GM12891 (cell line): ENCODE data around the gene BAHD1.

Experiments
- POLR2A ChIP-seq: IDR thresholded peaks from 2 replicates; pipeline ENCODE4 v1.6.1; 2011; ENCODE audit warnings: low read depth, low read length, control low read depth
- POLR2AphosphoS5 ChIP-seq: IDR thresholded peaks from 2 replicates; pipeline ENCODE4 v1.6.1; 2011; ENCODE audit warnings: low read depth, low read length, control low read depth
- POU2F2 ChIP-seq: IDR thresholded peaks from 2 replicates; pipeline ENCODE4 v1.6.1; 2011; ENCODE audit warnings: low read depth, mild to moderate bottlenecking, control low read depth, low read length, moderate library complexity
- TAF1 ChIP-seq: IDR thresholded peaks from 2 replicates; pipeline ENCODE4 v1.6.1; 2011; ENCODE audit warnings: low read depth, low read length, control low read depth

DNA sequence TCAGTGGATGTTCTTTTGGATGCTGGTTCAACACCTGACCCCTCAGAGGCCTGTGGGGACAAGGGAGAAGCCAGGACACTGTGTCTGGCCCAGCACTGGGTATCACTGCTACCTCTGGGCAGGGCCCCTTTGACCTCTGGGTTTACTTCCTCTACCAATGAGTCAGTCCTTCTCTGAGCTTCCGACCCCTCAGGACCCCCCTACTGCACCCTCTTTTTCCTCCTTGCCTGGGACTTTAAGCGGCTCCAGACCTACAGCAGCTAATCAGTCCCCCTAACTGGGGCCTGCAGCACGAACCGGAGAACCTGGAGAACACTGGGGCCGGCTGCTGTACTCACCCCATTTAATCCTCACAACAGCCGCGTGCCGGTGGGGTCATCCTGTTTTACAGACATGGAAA lies 33.8 kb downstream of the BAHD1 start:
- TF ChIP-seq POLR2A (no peak), POLR2AphosphoS5 (no peak), TAF1 (no peak), POU2F2 (no peak)
